GM12874 (cell line): ENCODE measurements around the gene ATG4B.

Experiments
- CTCF ChIP-seq: IDR thresholded peaks from 2 replicates; pipeline ENCODE4 v1.5.1; 2011; ENCODE audit warnings: low read depth, mild to moderate bottlenecking, control low read depth, low read length, moderate library complexity; ENCODE audit not compliant: insufficient read depth

The ATG4B gene

GRCh38 chr2:241654551-241654950, 17.1 kb downstream of the ATG4B start:
- TF ChIP-seq CTCF, result no peak

- no peak for TF ChIP-seq CTCF
Measured at GRCh38 chr2:241655516-241656189, 18.2 kb downstream of the ATG4B start.

GRCh38 chr2:241656190-241656741, 18.8 kb downstream of the ATG4B start:
- no peak for TF ChIP-seq CTCF

GRCh38 chr2:241657786-241658254, 20.3 kb downstream of the ATG4B start:
- no peak for TF ChIP-seq CTCF

- TF ChIP-seq CTCF, result no peak
Measured at GRCh38 chr2:241658296-241658695, 20.8 kb downstream of the ATG4B start.

- peak; percentile 21; the same call in 1 of the 2 replicates for TF ChIP-seq CTCF
Measured at GRCh38 chr2:241659150-241659739, 21.8 kb downstream of the ATG4B start.

- no peak for TF ChIP-seq CTCF
Measured at GRCh38 chr2:241660593-241661213, 23.2 kb downstream of the ATG4B start.
